Measurements from ENCODE around the gene GC. TPM values are rescaled to one million over a fixed set of nuclear protein-coding genes. Genes with fewer than 3 reads are reported as not detected.
A peak's percentile ranks its signal among the peaks of the same experiment; 100 is the strongest.
"Not testable (repeated sequence)": the region's sequence is repeated elsewhere in the genome, so short reads cannot be mapped to it uniquely, and the experiment has no call there.

Gene GC
- total RNA-seq, 1 donor from 2014 or later = not detected

GRCh38 chr4:71768123-71768522 is 15.8 kb downstream of the GC start:
- no peak for DNase-seq (ENCODE audit: low read depth in 2 of 2)

GRCh38 chr4:71765821-71766383 is 18.0 kb downstream of the GC start:
- no peak for DNase-seq (ENCODE audit: low read depth in 2 of 2)

GRCh38 chr4:71765350-71765749 is 18.5 kb downstream of the GC start:
- DNase-seq (ENCODE audit: low read depth in 2 of 2) = no peak

GRCh38 chr4:71752383-71753042 is 31.4 kb downstream of the GC start:
- no peak for DNase-seq (ENCODE audit: low read depth in 2 of 2)

GRCh38 chr4:71749008-71749594 is 34.8 kb downstream of the GC start:
- DNase-seq (ENCODE audit: low read depth in 2 of 2) = no peak

GRCh38 chr4:71746379-71746778 is 37.5 kb downstream of the GC start:
- no peak for DNase-seq (ENCODE audit: low read depth in 2 of 2)

GRCh38 chr4:71738782-71739181 is 45.1 kb downstream of the GC start:
- not testable (repeated sequence) for DNase-seq (ENCODE audit: low read depth in 2 of 2)

GRCh38 chr4:71732706-71733105 is 51.2 kb downstream of the GC start:
- DNase-seq (ENCODE audit: low read depth in 2 of 2) = peak in 1 of 2 donors; percentile 18

- no peak for DNase-seq (ENCODE audit: low read depth in 2 of 2)
Measured at GRCh38 chr4:71732066-71732465, 51.8 kb downstream of the GC start.

- no peak for DNase-seq (ENCODE audit: low read depth in 2 of 2)
Measured at GRCh38 chr4:71729856-71730255, 54.0 kb downstream of the GC start.

- DNase-seq (ENCODE audit: low read depth in 2 of 2) = peak; percentile 27 to 54
Measured at GRCh38 chr4:71713611-71714203, 70.2 kb downstream of the GC start.

- DNase-seq (ENCODE audit: low read depth in 2 of 2) = no peak
Measured at GRCh38 chr4:71711985-71712348, 71.9 kb downstream of the GC start.

GRCh38 chr4:71711044-71711984 is 72.6 kb downstream of the GC start:
- no peak for DNase-seq (ENCODE audit: low read depth in 2 of 2)

GRCh38 chr4:71709961-71710360 is 73.9 kb downstream of the GC start:
- no peak for DNase-seq (ENCODE audit: low read depth in 2 of 2)

GRCh38 chr4:71698141-71698540 is 85.7 kb downstream of the GC start:
- no peak for DNase-seq (ENCODE audit: low read depth in 2 of 2)

- DNase-seq (ENCODE audit: low read depth in 2 of 2) = no peak
Measured at GRCh38 chr4:71697031-71697430, 86.8 kb downstream of the GC start.

- no peak for DNase-seq (ENCODE audit: low read depth in 2 of 2)
Measured at GRCh38 chr4:71694961-71695360, 88.9 kb downstream of the GC start.

GRCh38 chr4:71692963-71693362 is 90.9 kb downstream of the GC start:
- DNase-seq (ENCODE audit: low read depth in 2 of 2) = no peak

GRCh38 chr4:71692198-71692597 is 91.7 kb downstream of the GC start:
- DNase-seq (ENCODE audit: low read depth in 2 of 2) = no peak
